PC-3 (cell line): Measurements from ENCODE around the gene RPS27L.

Experiments
- CTCF ChIP-seq: fragments of 300-600 bp; sonication (generic); conservative IDR thresholded peaks from 2 replicates; pipeline ENCODE4 v1.5.1; 2017; ENCODE audit warnings: antibody characterized with exemption, low read depth, mild to moderate bottlenecking, low read length
- EZH2phosphoT487 ChIP-seq: fragments of 300-600 bp; sonication (generic); IDR thresholded peaks from 2 replicates; pipeline ENCODE4 v1.6.1; 2018; ENCODE audit warnings: mild to moderate bottlenecking, antibody characterized with exemption, low read length, borderline replicate concordance

GRCh38 chr15:63195569-63196015, 38.3 kb upstream of the RPS27L start:
- TF ChIP-seq CTCF = no peak
- no peak for TF ChIP-seq EZH2phosphoT487
